ELR (cell line): Measurements from ENCODE around the gene RNPEPL1.
"Not testable (repeated sequence)": the region's sequence is repeated elsewhere in the genome, so short reads cannot be mapped to it uniquely, and the experiment has no call there.

Experiments
- DNase-seq: peaks from one replicate; pipeline ENCODE4 v3.0.0-alpha.2; 2015; ENCODE audit warnings: low read depth

Gene RNPEPL1

GRCh38 chr2:240538031-240538780 lies 30.1 kb upstream of the RNPEPL1 start:
- DNase-seq: no peak

GRCh38 chr2:240539101-240539500 lies 29.2 kb upstream of the RNPEPL1 start:
- not testable (repeated sequence) for DNase-seq

DNA sequence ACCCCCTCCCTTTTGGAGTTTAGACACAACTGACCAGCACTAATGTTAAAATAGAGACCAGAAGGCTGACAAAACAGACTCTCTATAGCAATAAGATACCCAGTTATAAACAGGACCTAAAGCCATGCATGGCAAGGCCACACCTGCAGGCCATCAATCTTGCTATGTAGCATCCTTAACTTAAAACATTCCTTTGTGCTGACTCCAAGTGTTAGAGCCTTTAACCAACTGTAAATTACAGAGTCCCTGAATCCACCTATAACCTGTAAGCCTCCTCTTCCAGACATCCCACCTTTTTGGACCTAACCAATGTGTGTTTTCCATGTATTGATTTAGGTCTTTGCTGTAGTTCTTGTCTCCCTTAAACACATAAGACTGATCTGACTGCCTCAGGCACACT lies 28.4 kb upstream of the RNPEPL1 start:
- DNase-seq: no peak

- DNase-seq: no peak
Observed at GRCh38 chr2:240551288-240551687, 17.0 kb upstream of the RNPEPL1 start.

DNA sequence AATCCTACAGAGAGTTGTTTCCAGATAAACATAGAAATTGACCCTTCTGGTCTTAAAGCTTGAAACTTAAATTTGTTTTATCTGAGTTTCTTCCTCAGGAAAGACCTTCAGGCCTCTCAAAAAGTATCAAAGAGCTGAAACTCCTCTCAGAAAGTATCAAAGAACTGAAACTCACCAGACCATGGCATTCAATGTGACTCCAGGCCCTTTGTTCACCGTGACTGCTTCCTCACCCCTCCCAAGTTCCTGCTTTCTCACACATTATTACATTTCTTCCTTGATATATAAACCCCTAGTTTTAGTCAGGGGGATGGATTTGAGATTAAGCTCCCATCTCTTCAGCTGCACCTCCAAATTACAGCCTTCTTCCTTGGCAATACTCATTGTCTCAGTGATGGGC lies 16.5 kb upstream of the RNPEPL1 start:
- DNase-seq: no peak

DNA sequence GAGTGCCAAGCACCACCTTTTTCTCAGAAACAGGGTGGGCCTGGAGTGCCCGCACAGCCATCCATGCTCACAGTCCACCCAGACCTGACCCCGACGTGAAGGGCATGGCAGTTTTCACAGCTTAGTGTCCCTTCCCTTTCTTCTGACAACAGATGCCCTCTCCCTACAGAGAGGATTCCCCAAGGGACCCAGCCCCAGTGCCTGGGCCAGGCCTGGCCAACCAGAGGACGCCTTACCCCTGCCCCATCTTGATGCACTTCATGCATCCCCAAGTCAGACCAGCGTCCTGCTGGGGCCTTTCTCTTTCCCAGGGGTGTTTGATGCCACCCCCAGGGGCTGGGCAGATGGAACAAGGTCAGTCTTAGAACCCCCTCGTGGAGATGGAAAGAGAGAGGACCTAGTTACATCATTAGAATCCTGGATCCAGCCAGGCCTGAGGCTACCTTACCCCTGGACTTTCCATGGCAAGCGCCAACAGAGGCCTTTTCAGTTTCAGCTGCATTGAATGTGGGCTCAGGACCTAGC lies 14.3 kb upstream of the RNPEPL1 start:
- DNase-seq: no peak

DNA sequence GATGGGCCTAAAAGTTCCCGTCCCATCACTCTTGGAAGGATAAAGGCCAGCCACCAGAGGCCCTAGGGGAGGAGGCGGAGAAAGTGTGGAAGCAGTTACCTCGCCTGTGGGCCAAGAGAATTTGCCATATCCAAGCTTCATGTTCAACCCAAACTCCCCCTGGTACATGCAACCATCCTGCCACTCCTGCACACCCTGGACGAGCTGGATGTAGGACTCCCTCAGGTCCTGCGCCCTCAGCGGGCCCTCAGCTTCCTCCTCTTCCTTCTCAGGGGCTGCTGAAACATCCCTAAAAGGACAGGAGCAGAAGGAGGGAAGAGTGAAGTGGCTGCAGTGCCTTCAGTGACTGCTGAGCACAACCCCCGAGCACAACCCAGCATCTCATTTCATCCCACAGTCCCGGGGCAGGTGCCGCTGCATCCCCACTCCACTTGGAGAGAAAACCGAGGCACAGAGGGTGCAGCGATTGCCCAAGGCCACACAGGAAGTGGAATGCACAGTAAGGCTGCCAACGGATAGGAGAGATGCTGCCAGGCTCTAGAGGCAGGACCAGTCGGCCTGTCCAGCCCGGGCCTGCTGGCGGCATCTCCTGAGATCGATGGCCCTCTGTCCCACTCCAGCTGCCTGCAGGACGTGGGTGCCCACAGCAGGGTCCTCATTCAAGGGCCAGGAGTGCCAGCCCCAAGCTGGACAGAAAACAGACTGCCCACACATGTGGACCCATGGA lies 13.4 kb upstream of the RNPEPL1 start:
- DNase-seq: no peak

DNA sequence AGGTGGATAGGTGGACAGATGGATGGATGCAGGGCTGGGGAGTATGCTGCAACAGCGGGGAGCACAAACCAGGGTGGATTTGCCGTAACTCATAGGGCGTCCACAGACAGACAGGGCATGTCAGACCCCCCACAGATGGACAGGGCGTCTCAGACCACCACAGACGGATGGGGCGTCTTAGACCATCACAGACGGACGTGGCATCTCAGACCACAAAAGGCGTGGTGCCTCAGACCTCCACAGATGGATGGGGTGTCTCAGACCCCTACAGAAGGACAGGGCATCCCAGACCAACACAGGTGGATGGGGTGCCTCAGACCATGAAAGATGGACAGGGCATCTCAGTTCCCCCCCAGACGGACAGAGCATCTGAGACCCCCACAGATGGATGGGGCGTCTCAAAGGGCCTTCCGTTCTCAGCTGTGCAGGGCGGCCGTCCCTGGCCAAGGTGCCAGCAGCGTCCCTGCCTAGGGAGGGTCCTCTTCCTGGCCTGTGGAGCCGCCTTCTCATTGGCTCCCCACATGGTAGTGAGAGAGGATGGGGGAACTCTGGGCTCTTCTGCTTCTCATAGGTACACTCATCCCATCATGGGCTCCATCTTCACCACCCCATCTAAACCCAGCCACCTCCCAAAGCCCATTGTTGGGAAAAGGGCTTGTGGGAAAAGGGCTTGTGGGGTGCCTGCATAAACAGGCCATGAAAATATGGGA lies 12.6 kb upstream of the RNPEPL1 start:
- DNase-seq: no peak

- peak; percentile 58 for DNase-seq
Observed at GRCh38 chr2:240556553-240557100, 11.7 kb upstream of the RNPEPL1 start.

- DNase-seq: no peak
Observed at GRCh38 chr2:240557101-240557751, 11.1 kb upstream of the RNPEPL1 start.

GRCh38 chr2:240557808-240558207 lies 10.5 kb upstream of the RNPEPL1 start, which contains the start of gene ANKMY1:
Gene ANKMY1 (minus strand): TSS chr2:240557988. CDS start chr2:240557335, 653 bp downstream.
- DNase-seq: peak; percentile 81

DNA sequence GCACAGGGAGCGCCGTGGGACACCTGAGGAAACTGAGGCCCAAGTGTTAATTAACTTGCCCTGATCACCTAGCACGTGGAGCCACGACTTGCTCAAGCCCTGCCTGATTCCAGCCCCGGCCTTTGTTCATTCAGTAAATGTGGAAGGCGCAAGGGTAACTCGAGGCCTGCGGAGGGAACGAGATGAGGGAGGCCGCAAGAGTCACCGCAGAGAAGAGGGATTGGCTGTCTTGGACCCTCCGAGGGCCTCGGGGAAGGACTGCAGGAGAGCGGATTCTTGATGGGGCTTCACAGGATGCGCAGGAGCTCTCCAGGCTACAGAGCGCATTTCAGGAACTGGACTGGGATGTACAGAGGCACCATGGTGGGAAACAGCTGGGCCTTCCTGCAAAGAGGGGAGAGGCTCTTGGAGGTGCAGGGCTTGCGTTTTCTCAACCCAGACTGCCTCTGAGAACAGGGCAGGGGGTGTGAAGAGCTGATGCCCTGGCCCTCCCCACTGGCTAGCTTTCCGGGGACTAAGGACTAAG lies 10.0 kb upstream of the RNPEPL1 start:
- DNase-seq: no peak

GRCh38 chr2:240559286-240559685 lies 9.0 kb upstream of the RNPEPL1 start:
- DNase-seq: no peak

GRCh38 chr2:240560084-240560479 lies 8.2 kb upstream of the RNPEPL1 start, which contains the start of gene DUSP28:
Gene DUSP28 (plus strand): TSS chr2:240560357. CDS start chr2:240560685, 328 bp downstream.
- DNase-seq: peak; percentile 88

GRCh38 chr2:240560480-240561324 lies 7.6 kb upstream of the RNPEPL1 start:
- peak; percentile 99 for DNase-seq

- peak; percentile 87 for DNase-seq
Observed at GRCh38 chr2:240561325-240561971, 6.8 kb upstream of the RNPEPL1 start.

- not testable (repeated sequence) for DNase-seq
Observed at GRCh38 chr2:240563231-240563630, 5.1 kb upstream of the RNPEPL1 start.

DNA sequence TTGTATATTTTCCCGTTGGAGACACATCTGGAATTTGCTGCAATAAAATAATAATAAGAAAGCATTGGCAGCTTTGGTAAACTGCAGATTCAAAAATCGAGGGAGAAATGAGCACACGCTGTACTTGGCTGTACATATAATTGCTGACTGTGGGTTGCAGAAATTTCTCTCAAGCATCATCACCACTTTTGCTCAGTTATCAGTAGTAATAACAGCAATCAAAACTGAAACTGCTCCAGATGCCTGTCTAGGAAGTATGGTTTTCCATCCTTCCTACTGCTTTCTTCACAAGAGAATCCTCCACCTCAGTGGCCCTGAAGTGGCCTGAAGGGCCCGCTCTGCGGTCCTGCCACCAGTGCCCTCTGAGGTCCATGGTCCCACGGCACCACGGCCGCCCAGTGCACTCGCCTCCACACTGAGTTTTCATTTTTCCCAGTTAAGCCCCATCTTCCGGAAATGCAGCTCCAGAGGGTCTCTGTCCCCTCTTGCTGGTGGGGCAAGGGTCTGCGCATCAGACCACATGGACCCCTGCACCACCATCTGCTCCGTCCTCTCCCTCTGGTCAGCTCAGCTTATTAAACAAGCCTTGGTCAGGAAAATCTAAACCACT lies 4.2 kb upstream of the RNPEPL1 start:
- no peak for DNase-seq

- peak; percentile 50 for DNase-seq
Observed at GRCh38 chr2:240564561-240565332, 3.5 kb upstream of the RNPEPL1 start.
